Muscle layer of duodenum (tissue), 2 donors: Measurements from ENCODE around the gene LRCOL1.

Source experiments
- H3K27ac ChIP-seq: one replicate; pipeline ENCODE4 v1.7.0; 2013; ENCODE audit warnings: mild to moderate bottlenecking, low read length
- H3K27me3 ChIP-seq: one replicate; pipeline ENCODE4 v1.7.0; 2013; ENCODE audit warnings: low read depth, mild to moderate bottlenecking, control low read depth, low read length
- H3K36me3 ChIP-seq, 2 donors: one replicate each; pipeline ENCODE4 v1.7.0; 2013; ENCODE audit warnings: low read length in 2 of 2, control low read depth in 1 of 2, mild to moderate bottlenecking in 1 of 2; ENCODE audit not compliant: insufficient read depth in 2 of 2, control insufficient read depth in 1 of 2
- H3K4me1 ChIP-seq, 2 donors: one replicate each; pipeline ENCODE4 v1.7.0; 2013; ENCODE audit warnings: low read length in 2 of 2, mild to moderate bottlenecking in 2 of 2, control low read depth in 1 of 2, moderate library complexity in 1 of 2; ENCODE audit not compliant: insufficient read depth in 2 of 2, control insufficient read depth in 1 of 2
- H3K4me3 ChIP-seq, 2 donors: one replicate each; pipeline ENCODE4 v1.7.0; 2013; ENCODE audit warnings: low read length in 2 of 2, low read depth in 1 of 2, mild to moderate bottlenecking in 1 of 2
- H3K9me3 ChIP-seq, 2 donors: one replicate each; pipeline ENCODE4 v1.7.0; 2013; ENCODE audit warnings: low read length in 2 of 2, control low read depth in 1 of 2, mild to moderate bottlenecking in 1 of 2; ENCODE audit not compliant: control insufficient read depth in 1 of 2
- donor health status: healthy.

LRCOL1 gene

DNA sequence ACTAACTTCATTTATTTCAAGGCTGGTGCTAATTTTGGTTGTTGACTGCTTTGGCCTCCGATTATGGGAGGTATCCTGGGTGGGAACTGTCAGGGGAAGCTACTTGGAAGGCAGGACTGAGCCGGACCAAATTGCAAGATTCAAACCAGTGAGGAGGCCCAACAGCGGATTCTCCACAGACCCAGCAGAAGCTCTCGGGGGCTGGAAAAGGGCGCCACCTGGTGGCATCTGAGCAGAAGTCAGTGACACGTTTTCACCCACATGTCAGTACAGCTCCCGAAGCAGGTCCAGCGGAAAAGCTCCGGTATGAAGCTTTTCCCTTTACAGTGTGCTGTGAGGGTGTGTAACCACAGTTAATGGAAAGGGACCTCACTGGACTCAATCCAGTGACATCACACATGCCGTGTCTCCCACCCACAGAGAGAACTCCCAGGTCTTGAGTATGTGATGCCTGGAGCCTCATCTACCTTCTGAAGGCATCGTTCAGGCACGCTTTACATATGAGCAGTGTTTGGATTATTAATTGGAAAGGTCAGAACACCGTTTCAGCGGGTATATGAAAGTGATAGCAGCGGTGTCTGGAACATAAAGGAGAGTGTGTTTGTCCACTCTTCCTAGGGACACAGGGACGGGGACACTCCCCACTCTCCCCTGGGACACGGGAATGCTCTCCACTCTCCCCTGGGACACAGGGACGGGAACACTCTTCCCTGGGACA, 4.6 kb upstream of the LRCOL1 start:
- peaks cover 17% of the 10 kb centered on the region for H3K27me3 ChIP-seq
- H3K4me3 ChIP-seq, result no peak overlapping the region
- H3K9me3 ChIP-seq, result peaks cover 11 to 15% of the 10 kb centered on the region in 2 donors
- H3K36me3 ChIP-seq, result no peaks in the 10 kb centered on the region
- H3K4me1 ChIP-seq, result peaks cover 0 to 7% of the 10 kb centered on the region in 2 donors
- H3K27ac ChIP-seq, result no peak overlapping the region

- Histone ChIP-seq H3K36me3 (no peaks in the 10 kb centered on the region), H3K27me3 (peaks cover 17% of the 10 kb centered on the region), H3K9me3 (peaks cover 11 to 15% of the 10 kb centered on the region in 2 donors), H3K27ac (no peak overlapping the region), H3K4me1 (peaks cover 0 to 10% of the 10 kb centered on the region in 2 donors), H3K4me3 (no peak overlapping the region)
Observed at GRCh38 chr12:132614029-132614428, 3.6 kb upstream of the LRCOL1 start.

DNA sequence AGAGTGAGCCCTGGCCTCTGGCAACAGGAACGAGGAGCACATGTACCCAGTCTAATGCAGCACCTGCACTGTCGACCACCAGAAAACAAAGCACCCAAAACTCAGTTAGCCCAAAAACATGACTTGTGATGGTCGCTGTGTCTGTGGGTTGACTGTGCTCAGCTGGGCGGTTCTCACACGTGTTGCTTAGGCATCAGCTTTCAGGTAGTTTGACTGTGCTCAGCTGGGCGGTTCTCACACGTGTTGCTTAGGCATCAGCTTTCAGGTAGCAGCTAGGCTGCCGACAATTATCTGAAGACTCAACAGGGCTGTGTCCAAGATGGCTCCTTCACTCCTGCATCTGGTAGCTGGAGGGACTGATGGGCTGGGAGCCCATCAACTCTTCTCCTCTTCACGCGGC, 1.2 kb upstream of the LRCOL1 start:
- no peak overlapping the region for H3K4me3 ChIP-seq
- H3K9me3 ChIP-seq, result peaks cover 4 to 8% of the 10 kb centered on the region in 2 donors
- no peaks in the 10 kb centered on the region for H3K36me3 ChIP-seq
- H3K27me3 ChIP-seq, result peaks cover 12% of the 10 kb centered on the region
- no peak overlapping the region for H3K27ac ChIP-seq
- peaks cover 0 to 6% of the 10 kb centered on the region in 2 donors for H3K4me1 ChIP-seq

DNA sequence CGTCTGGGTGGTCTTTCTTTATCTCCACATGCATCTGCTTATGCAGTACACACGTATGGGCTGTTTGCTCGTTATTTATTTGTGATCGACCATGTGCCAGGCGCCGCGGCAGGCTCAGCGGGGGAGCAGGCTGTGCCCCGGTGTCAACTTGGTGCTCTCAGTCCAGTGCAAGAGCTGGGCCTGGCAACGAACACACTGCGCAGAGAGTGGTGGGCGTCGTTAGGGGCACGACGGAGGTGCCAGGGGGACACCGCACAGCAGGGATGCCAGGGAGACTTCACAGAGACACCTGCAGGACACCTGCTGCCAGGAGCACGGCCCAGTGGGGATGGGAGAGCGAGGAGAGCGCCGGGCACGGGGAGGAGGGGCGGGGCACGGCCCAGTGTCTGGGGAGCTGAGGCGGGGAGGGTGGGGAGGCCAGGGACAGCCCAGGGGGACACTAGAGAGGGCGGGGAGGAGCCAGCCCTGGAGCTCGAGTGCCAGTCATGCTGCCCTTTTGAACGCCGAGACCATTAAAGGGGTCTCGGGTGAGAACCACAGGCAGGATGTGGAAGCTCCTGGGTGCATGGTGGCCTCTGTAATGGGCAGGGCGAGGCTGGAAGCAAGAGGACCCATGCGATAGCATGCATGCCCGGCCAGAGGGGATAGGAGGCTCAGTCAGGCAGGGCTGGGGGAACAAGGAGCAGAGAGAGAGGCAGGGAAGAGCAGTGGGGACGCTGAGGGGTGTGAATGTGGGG, 652 bp upstream of the LRCOL1 start:
- no peak overlapping the region for H3K27ac ChIP-seq
- peaks cover 3 to 7% of the 10 kb centered on the region in 2 donors for H3K9me3 ChIP-seq
- peaks cover 0 to 6% of the 10 kb centered on the region in 2 donors for H3K4me1 ChIP-seq
- no peaks in the 10 kb centered on the region for H3K36me3 ChIP-seq
- peaks cover 10% of the 10 kb centered on the region for H3K27me3 ChIP-seq
- H3K4me3 ChIP-seq, result no peak overlapping the region

DNA sequence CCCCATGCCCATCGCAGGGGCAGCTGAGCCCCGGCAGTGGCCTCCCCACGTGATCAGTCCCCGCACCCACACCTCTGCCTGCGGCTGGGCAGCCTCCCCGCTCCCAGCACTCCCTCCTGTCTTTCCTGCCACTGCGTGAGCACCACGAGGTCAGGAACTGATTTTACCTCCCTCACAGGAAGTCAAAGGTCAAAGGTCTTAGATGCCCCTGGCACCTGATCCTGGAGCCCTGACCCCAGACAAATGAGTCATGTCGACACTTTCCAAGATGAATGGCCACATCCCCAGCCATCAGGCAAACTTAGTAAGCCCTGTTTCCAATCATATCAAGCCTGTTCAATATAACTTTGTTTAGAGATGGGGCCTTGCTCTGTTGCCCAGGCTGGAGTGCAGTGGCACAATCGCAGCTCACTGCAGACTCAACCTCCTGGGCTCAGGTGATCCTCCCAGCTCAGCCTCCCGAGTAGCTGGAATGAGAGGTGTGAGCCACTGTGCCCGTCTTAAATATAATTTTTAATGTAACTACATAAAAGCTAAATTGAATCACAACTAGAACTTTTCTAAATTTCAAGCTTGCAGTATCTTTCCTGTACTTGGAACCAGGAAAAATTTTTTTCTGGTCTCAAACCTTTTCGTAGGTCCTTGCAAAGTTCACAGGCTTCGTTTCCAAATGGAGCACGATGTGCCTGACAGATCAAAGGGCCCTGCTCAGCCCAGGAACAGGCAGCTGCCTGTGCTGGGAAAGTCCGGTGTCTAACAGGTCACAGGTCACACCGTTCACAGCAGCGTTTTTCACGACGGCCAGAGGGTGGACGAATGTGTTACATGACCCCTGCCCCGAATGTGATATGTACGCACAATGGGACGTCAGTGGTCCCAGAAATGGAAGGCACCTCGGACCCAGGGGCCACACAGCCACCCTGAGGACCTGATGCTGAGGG, 1.9 kb downstream of the LRCOL1 start:
- no peak overlapping the region for H3K27ac ChIP-seq
- H3K36me3 ChIP-seq, result no peaks in the 10 kb centered on the region
- H3K27me3 ChIP-seq, result peaks cover 17% of the 10 kb centered on the region
- H3K9me3 ChIP-seq, result peaks cover 0 to 7% of the 10 kb centered on the region in 2 donors
- H3K4me1 ChIP-seq, result peaks cover 0 to 14% of the 10 kb centered on the region in 2 donors
- H3K4me3 ChIP-seq, result no peak overlapping the region

GRCh38 chr12:132606927-132607326, 3.5 kb downstream of the LRCOL1 start:
- Histone ChIP-seq H3K27me3 (peaks cover 18% of the 10 kb centered on the region), H3K4me3 (no peak overlapping the region), H3K9me3 (peaks cover 0 to 5% of the 10 kb centered on the region in 2 donors), H3K27ac (no peak overlapping the region), H3K36me3 (no peaks in the 10 kb centered on the region), H3K4me1 (peaks cover 0 to 14% of the 10 kb centered on the region in 2 donors)

- no peaks in the 10 kb centered on the region for H3K36me3 ChIP-seq
- H3K27me3 ChIP-seq, result peaks cover 18% of the 10 kb centered on the region
- no peak overlapping the region for H3K27ac ChIP-seq
- peaks cover 0 to 14% of the 10 kb centered on the region in 2 donors for H3K4me1 ChIP-seq
- peaks cover 0 to under 1% of the 10 kb centered on the region in 2 donors for H3K9me3 ChIP-seq
- no peak overlapping the region for H3K4me3 ChIP-seq
Observed at GRCh38 chr12:132606466-132606865, 3.9 kb downstream of the LRCOL1 start.

GRCh38 chr12:132605892-132606291, 4.5 kb downstream of the LRCOL1 start:
- H3K36me3 ChIP-seq, result no peaks in the 10 kb centered on the region
- peaks cover 18% of the 10 kb centered on the region for H3K27me3 ChIP-seq
- no peak overlapping the region for H3K4me3 ChIP-seq
- H3K9me3 ChIP-seq, result no peaks in the 10 kb centered on the region
- H3K4me1 ChIP-seq, result peaks cover 0 to 14% of the 10 kb centered on the region in 2 donors
- no peak overlapping the region for H3K27ac ChIP-seq

GRCh38 chr12:132604668-132605441, 5.5 kb downstream of the LRCOL1 start:
- peaks cover 18% of the 10 kb centered on the region for H3K27me3 ChIP-seq
- H3K4me3 ChIP-seq, result peak overlapping the region in 1 of 2 donors; percentile 28
- no peak overlapping the region for H3K27ac ChIP-seq
- peaks cover 0 to 15% of the 10 kb centered on the region in 2 donors for H3K4me1 ChIP-seq
- no peaks in the 10 kb centered on the region for H3K9me3 ChIP-seq
- no peaks in the 10 kb centered on the region for H3K36me3 ChIP-seq

DNA sequence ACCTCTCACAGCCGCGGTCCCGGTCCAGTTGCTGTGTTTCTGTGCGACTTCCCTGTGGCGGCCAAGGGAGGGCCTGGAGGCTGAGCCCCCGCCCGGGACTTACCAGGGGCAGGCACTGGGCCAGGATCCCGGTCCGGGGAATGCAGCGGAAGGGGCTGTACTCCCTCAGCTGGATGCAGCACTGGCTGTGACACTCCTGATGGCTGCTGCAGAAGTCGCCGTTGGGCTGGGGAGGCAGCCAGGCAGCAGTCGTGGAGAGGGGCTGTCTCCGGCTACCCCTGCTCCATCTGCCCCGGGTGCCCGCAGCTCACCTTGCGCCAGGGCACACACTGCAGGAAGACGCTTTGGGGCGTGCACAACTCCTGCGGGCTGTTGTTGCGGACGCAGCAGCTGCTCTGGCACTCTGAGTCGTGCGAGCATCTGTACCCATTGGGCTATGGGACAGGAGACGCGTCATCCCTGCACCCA, 6.2 kb downstream of the LRCOL1 start:
- Histone ChIP-seq H3K4me1 (peaks cover 0 to 14% of the 10 kb centered on the region in 2 donors), H3K27me3 (peaks cover 18% of the 10 kb centered on the region), H3K27ac (no peak overlapping the region), H3K9me3 (no peaks in the 10 kb centered on the region), H3K4me3 (peak overlapping the region in 1 of 2 donors; percentile 28), H3K36me3 (no peaks in the 10 kb centered on the region)
